GM18526 (cell line): ENCODE results near the gene VPS33A.

Source experiments
- POLR2A ChIP-seq: IDR thresholded peaks from 3 replicates; pipeline ENCODE4 v1.6.1; 2011; ENCODE audit not compliant: insufficient read length; ENCODE audit errors: extremely low read depth

The VPS33A gene

DNA sequence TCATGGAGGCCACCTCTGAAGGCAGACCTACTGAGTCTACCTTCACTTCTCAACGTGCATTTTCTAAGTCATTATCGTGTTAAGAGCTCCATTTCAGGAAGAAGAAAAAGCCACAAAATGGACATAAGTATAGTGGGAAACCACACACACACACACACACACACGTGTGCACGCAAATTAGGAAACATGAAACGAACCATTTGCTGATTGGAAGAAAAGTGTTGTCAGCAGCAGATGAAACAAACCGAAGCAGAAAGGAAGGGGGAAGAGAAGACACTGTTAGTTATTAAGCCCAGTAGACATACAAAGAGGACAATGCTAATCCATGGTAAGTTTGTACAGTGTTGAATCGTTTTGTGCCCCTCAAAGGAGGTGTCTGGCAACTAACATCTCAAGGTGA, 9.9 kb upstream of the VPS33A start:
- TF ChIP-seq POLR2A, result no peak

DNA sequence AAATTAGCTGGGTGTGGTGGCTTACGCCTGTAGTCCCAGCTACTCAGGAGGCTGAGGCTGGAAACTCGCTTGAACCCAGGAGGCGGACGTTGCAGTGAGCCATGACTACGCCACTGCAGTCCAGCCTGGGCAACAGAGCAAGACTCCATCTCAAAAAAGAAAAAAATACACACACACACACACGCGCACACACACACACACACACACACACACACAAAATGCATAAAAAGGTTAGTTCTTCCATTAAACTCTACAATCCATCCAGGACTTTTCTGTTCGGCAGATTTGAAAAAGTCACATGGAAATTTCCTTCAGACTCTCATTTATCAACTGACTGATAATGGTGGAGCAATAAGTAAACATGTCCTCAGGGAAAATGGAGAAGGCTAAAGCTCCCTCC, 9.2 kb upstream of the VPS33A start:
- no peak for TF ChIP-seq POLR2A

DNA sequence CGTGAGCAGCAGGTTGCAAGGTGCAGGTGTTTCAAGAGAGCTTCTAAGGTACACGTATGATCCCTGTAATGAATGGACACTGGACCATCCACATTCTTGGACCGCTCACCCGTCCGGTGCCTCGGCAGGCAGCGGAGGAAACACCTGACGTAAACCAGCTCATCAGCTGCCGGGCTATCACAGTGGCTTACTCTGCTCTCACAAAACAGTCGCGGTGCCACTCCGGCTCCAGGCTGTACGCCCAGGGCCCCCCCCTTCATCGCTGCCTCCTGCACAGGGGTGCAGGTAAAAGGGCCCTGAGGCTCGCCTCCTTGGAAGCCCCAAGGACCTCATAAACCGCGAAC, 436 bp downstream of the VPS33A start:
- TF ChIP-seq POLR2A, result no peak

DNA sequence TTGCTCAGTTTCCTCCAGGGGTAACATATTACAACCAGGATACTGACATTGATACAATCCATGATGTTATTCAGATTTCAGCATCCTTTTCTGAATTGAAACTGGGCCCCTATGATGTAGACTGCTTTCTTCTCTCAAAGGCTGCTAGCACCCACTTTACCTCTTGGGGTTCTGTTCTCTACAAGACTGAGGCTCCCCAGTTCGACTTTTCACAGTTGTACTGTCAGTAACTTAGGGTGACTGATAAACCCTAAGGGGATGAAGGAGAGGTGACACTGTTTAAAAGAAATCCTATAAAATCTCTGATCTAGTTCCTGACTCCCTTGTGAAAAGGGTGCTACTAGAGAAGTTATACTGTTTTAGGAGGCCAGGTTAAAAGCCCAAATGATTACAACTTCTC, 818 bp downstream of the VPS33A start:
- no peak for TF ChIP-seq POLR2A

DNA sequence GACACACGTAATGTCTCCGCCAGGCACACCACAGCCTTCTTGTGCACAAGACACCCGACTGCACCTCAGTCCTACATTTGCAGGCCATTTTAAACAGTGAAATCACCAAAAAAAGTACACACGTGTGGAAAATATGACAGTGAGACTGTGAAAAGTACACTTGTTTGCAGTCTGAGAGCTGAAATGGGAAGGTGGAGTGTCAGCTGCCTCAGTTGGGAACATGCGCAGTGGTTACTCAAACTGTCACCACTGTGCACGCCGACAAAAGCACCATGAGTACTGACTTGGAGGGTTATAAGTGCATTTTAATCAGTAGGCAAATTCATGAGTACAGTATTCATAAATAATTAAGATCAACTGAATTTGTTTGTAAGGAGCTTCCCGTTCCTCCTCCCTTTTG, 15.8 kb downstream of the VPS33A start:
- TF ChIP-seq POLR2A, result no peak

GRCh38 chr12:122250047-122250446, 16.2 kb downstream of the VPS33A start:
- TF ChIP-seq POLR2A, result no peak

- no peak for TF ChIP-seq POLR2A
These were observed 20.7 kb downstream of the VPS33A start for GRCh38 chr12:122245553-122245952.

GRCh38 chr12:122244565-122245371, 21.5 kb downstream of the VPS33A start:
- no peak for TF ChIP-seq POLR2A

DNA sequence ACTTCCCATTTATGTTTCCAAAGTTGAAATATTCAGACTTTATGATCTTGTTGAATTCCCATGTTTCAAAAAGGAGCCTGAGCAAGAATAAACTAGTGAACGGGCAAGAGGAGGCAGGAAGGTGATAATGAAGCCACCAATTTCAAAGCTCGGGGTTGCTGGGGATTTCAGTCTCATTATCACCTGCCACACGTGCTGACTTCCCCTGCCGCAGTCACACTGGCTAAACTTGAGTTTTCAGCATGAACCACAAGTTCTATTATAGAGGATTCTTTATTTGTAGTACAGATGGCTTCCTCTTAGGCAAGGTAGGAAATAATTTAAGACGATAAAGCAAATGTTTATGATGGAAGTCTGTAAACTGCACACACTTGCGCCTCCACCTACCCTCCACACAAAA, 22.3 kb downstream of the VPS33A start:
- TF ChIP-seq POLR2A, result no peak

- no peak for TF ChIP-seq POLR2A
These were observed 27.4 kb downstream of the VPS33A start for GRCh38 chr12:122238861-122239260.

GRCh38 chr12:122235741-122236140, 30.6 kb downstream of the VPS33A start:
- TF ChIP-seq POLR2A, result no peak

DNA sequence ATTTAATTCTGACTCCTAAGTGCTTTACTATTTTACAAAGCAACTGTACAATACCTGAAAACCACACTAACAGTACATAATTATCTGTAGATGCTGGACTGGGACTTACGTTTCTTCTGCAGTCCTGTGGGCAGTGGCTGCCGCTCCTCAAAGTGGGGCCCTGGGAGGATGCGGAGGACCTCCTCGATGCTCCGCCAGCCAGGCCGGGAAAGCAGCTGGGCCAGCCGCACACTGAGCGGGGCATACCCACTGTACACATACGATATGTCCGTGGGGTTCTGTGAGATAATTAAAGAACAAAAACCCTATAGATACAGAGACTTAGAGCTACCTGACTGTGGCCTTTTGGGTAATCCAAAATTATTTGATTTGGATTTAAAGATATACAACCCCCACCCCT, 33.6 kb downstream of the VPS33A start:
- TF ChIP-seq POLR2A, result no peak

DNA sequence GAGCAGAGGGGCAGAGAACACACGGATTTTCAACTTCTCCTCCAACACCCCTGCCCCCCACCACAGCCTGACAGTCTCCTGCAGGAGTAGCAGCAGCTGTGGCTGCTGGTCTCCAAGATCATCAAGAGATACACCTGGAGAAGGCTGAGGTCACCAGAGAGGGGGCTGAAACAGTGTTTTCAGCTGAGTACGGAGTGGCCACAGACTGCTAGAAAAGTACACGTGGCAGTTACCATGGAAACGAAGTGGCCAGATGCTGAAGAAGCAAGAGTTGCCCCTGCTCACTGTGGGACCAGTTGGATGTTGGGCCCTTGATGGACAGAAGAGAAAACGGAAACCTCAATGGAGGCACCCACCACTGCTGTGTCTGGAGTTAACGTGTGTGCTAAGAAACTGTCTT, 35.5 kb downstream of the VPS33A start:
- no peak for TF ChIP-seq POLR2A

- no peak for TF ChIP-seq POLR2A
These were observed 38.2 kb downstream of the VPS33A start for GRCh38 chr12:122228092-122228491.

GRCh38 chr12:122227341-122227740, 39.0 kb downstream of the VPS33A start:
- TF ChIP-seq POLR2A, result no peak

DNA sequence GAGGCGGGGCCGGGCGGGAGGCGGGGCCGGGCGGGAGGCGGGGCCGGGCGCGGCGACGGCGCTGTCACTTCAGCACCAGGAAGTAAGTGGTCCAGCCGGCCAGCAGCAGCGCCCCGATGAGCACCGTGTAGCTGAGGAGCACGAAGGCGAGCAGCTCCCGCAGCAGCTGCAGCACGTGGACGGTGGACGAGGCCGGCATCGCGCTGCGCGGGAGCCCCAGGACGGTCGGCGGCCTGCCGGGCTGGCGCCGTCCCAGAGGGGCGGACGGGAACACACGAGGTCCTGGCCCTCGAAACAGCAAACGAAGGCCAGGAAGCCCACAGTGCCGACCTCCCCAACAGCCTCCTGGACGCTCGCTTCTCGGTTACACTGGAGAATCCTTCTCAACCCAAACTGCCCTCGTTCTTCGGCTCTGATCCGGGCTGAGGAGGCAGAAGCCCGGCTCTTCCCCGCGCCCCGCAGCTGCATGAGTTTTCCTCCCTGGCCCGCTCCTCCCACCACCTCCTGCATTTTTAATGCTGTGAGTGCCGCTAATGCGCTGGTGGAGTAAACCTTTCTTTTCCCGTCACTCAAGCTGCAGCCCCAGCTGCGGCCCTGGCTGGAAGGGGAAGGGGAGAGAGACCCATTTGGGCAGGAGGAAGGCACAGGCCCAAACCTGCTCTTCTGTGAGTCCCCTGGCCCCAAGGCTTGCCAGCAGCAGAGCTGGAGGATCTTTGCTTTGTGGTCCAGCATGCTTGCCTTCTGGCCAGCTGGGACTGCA, 39.7 kb downstream of the VPS33A start:
- no peak for TF ChIP-seq POLR2A
